Keratinocyte (primary cell): ENCODE data around the gene GPR183. TPM values are rescaled to one million over a fixed set of nuclear protein-coding genes. Genes with fewer than 3 reads are reported as not detected.

ENCODE experiments used
- DNase-seq: peaks from one replicate; pipeline ENCODE4 v3.0.0-alpha.2; 2011; ENCODE audit warnings: low read depth, missing footprints, low spot score
- FAIRE-seq: peaks from 2 replicates; lab custom pipeline; 2011; peaks lifted over from hg19 to GRCh38; lab: Jason Lieb, UNC
- H2AFZ ChIP-seq: 2 replicates; pipeline ENCODE4 v1.6.0; 2012; ENCODE audit warnings: low read length, control low read depth, inconsistent platforms; ENCODE audit not compliant: control insufficient read depth
- H3K27ac ChIP-seq: 2 replicates; pipeline ENCODE4 v1.5.1; 2011; ENCODE audit warnings: low read length; ENCODE audit not compliant: control insufficient read depth, insufficient read depth
- H3K27me3 ChIP-seq: 3 replicates; pipeline ENCODE4 v1.6.0; 2011; ENCODE audit warnings: low read length; ENCODE audit not compliant: control insufficient read depth, insufficient read depth; ENCODE audit errors: extremely low read depth
- H3K36me3 ChIP-seq, 2 experiments: 2 replicates in 1 of 2; 3 replicates in 1 of 2; pipeline ENCODE4 v1.5.1; 2011; ENCODE audit warnings: low read length in 2 of 2, mild to moderate bottlenecking in 1 of 2; ENCODE audit not compliant: control insufficient read depth in 2 of 2, insufficient read depth in 2 of 2; ENCODE audit errors: extremely low read depth in 1 of 2
- H3K4me1 ChIP-seq: 3 replicates; pipeline ENCODE4 v1.5.1; 2011; ENCODE audit warnings: low read length; ENCODE audit not compliant: control insufficient read depth, insufficient read depth; ENCODE audit errors: extremely low read depth
- H3K4me2 ChIP-seq: 3 replicates; pipeline ENCODE4 v1.6.0; 2011; ENCODE audit warnings: low read depth, low read length; ENCODE audit not compliant: control insufficient read depth, insufficient read depth; ENCODE audit errors: extremely low read depth
- H3K4me3 ChIP-seq, 3 experiments: fragments of 200-600 bp in 1 of 3; sonication (generic) in 1 of 3; 2 replicates in 2 of 3; 3 replicates in 1 of 3; pipeline ENCODE4 v1.5.1; 2011 to 2016; ENCODE audit warnings: low read length in 3 of 3, mild to moderate bottlenecking in 3 of 3, control low read depth in 2 of 3, inconsistent platforms in 1 of 3, low read depth in 1 of 3, mixed read lengths in 1 of 3, mixed run types in 1 of 3, moderate library complexity in 1 of 3; ENCODE audit not compliant: control insufficient read depth in 2 of 3, insufficient read depth in 2 of 3; ENCODE audit errors: extremely low read depth in 1 of 3
- H3K79me2 ChIP-seq: 2 replicates; pipeline ENCODE4 v1.6.0; 2012; ENCODE audit warnings: low read length; ENCODE audit not compliant: control insufficient read depth, insufficient read depth
- H3K9ac ChIP-seq: 3 replicates; pipeline ENCODE4 v1.6.0; 2011; ENCODE audit warnings: low read length; ENCODE audit not compliant: control insufficient read depth, insufficient read depth; ENCODE audit errors: extremely low read depth
- H3K9me1 ChIP-seq: 3 replicates; pipeline ENCODE4 v1.6.0; 2011; ENCODE audit warnings: low read length; ENCODE audit not compliant: control insufficient read depth, insufficient read depth; ENCODE audit errors: extremely low read depth
- H3K9me3 ChIP-seq: 2 replicates; pipeline ENCODE4 v1.5.1; 2012; ENCODE audit warnings: low read depth, low read length; ENCODE audit not compliant: control insufficient read depth
- H4K20me1 ChIP-seq: 3 replicates; pipeline ENCODE4 v1.6.0; 2011; ENCODE audit warnings: low read length; ENCODE audit not compliant: control insufficient read depth, insufficient read depth; ENCODE audit errors: extremely low read depth
- CTCF ChIP-seq, 3 experiments: IDR thresholded peaks in 1 of 3; conservative IDR thresholded peaks in 1 of 3; optimal IDR thresholded peaks in 1 of 3; 2 replicates in 2 of 3; 3 replicates in 1 of 3; pipeline versions ENCODE3 to v1.5.1; 2011; ENCODE audit warnings: low read length in 3 of 3, mild to moderate bottlenecking in 3 of 3, moderate library complexity in 2 of 3, control low read depth in 1 of 3, inconsistent platforms in 1 of 3; ENCODE audit not compliant: insufficient read depth in 2 of 3; ENCODE audit errors: extremely low read depth in 1 of 3
- EZH2 ChIP-seq: IDR thresholded peaks from one replicate; pipeline ENCODE4 v1.6.1; 2012; ENCODE audit warnings: inconsistent platforms, mild to moderate bottlenecking, low read length, moderate library complexity
- dilution Hi-C: fragments of 300-500 bp; cut with MboI; formaldehyde crosslinking; loops from one replicate; pipeline ENCODE4 v1.7.0; 2020; ENCODE audit warnings: low sequenced_read_pairs; ENCODE audit not compliant: extremely low pct_ligation_motif_present
- polyA plus RNA-seq, 5 experiments: library from polyadenylated mRNA; depleted of rRNA in 3 of 5; stranded (reverse) in 3 of 5; stranded (forward) in 1 of 5; unstranded in 1 of 5; fragments of >200 nt; gene quantifications; 1 replicate in 1 of 5; 2 replicates in 3 of 5; 3 replicates in 1 of 5; pipeline versions ENCODE4 v1.2.1 to v1.2.3, GENCODE V29; 2011 to 2012; ENCODE audit warnings: missing spikeins in 2 of 5, low read depth in 1 of 5, low replicate concordance in 1 of 5

The GPR183 gene
- polyA plus RNA-seq, 1 donor (not counting 4 experiments of a cell fraction or from before 2014, with no cell fraction given): not detected

DNA sequence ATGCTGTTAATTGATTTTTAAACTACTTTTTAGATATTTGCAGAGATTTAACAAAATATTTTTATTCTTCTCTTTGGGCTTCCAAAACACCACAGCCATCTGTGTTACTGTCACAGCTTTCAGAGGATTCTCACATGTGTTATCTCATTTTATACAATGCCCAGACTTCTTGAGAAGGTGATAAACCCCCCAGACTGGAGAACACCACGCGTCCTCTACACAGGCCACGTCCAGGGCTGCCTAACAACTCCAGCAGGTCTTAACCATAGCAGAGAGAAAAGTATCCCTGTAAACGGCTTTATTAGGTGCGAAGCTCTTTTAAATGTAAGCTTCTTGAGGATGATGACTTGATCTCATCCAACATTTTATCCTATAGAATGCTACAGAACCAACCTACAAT lies 2.0 kb downstream of the GPR183 start:
- no peak for FAIRE-seq

DNA sequence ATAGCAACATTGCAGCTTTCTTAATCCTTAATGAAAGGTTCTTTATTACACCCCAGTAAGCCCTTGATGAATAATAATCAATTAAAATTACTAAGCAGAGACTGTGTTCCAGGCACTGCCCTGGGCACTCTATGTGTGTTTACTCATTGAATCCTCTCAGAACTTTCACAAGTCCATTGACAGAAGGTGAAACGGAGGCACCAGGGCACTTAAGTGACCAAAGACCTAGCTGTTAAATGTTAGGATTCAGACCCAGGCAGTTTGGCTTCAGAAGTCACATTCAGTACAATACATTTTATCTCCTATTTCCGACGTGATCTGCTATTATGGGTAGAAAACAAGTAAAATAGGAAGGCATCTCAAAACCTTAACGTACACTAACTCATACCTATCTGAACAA lies 2.7 kb downstream of the GPR183 start:
- no peak for FAIRE-seq
- no peaks in the 10 kb centered on the region for H3K27me3 ChIP-seq
- no peak overlapping the region for H3K27ac ChIP-seq
- H3K4me1 ChIP-seq: peaks cover 12% of the 10 kb centered on the region
- no peaks in the 10 kb centered on the region for H4K20me1 ChIP-seq
- TF ChIP-seq EZH2: no peak
- TF ChIP-seq CTCF (optimal IDR thresholded peaks at IDR 0.05 in 1 of 3, IDR thresholded peaks at IDR 0.05 in 1 of 3, conservative IDR thresholded peaks at IDR 0.05 in 1 of 3; ENCODE audit: extremely low read depth in 1 of 3, insufficient read depth in 2 of 3, low read length in 3 of 3): no peak
- H3K9ac ChIP-seq: no peak overlapping the region
- H3K4me2 ChIP-seq: no peak overlapping the region
- no peak for DNase-seq
- H3K79me2 ChIP-seq: no peaks in the 10 kb centered on the region
- H3K36me3 ChIP-seq: peaks cover 0 to 2% of the 10 kb centered on the region in 2 experiments
- no peak overlapping the region for H3K4me3 ChIP-seq
- H3K9me1 ChIP-seq: no peaks in the 10 kb centered on the region
- H3K9me3 ChIP-seq: no peaks in the 10 kb centered on the region
- dilution Hi-C loops: no loop called here
- H2AFZ ChIP-seq: no peak overlapping the region

More for the DNA sequence above, 2.0 kb downstream of the GPR183 start:
- no peaks in the 10 kb centered on the region for H4K20me1 ChIP-seq
- no peak overlapping the region for H3K9ac ChIP-seq
- H3K4me2 ChIP-seq: no peak overlapping the region
- no peaks in the 10 kb centered on the region for H3K9me1 ChIP-seq
- dilution Hi-C loops: no loop called here
- no peaks in the 10 kb centered on the region for H3K27me3 ChIP-seq
- H3K9me3 ChIP-seq: no peaks in the 10 kb centered on the region
- H3K36me3 ChIP-seq: peaks cover 0 to 2% of the 10 kb centered on the region in 2 experiments
- peaks cover 12% of the 10 kb centered on the region for H3K4me1 ChIP-seq
- no peak overlapping the region for H2AFZ ChIP-seq
- no peak overlapping the region for H3K27ac ChIP-seq
- H3K79me2 ChIP-seq: no peaks in the 10 kb centered on the region
- TF ChIP-seq EZH2: no peak
- no peak for TF ChIP-seq CTCF (optimal IDR thresholded peaks at IDR 0.05 in 1 of 3, IDR thresholded peaks at IDR 0.05 in 1 of 3, conservative IDR thresholded peaks at IDR 0.05 in 1 of 3; ENCODE audit: extremely low read depth in 1 of 3, insufficient read depth in 2 of 3, low read length in 3 of 3)
- no peak for DNase-seq
- no peak overlapping the region for H3K4me3 ChIP-seq
